ENCODE data around the gene BRIP1.

BRIP1 gene

GRCh38 chr17:61766520-61766919 is 96.8 kb downstream of the BRIP1 start:
- ATAC-seq = no peak
- TF ChIP-seq TOX (CRISPR knock-in tag; IDR thresholded peaks at IDR 0.05; ENCODE audit: borderline replicate concordance) (no peak), ZFP30 (CRISPR knock-in tag; IDR thresholded peaks at IDR 0.05) (no peak), ZC3H10 (CRISPR knock-in tag; IDR thresholded peaks at IDR 0.05) (no peak), RARB (CRISPR knock-in tag; IDR thresholded peaks at IDR 0.05) (no peak), ISL1 (CRISPR knock-in tag; IDR thresholded peaks at IDR 0.05) (no peak), ESRRG (CRISPR knock-in tag; IDR thresholded peaks at IDR 0.05) (no peak), GLIS3 (CRISPR knock-in tag; IDR thresholded peaks at IDR 0.05) (no peak), ZFP3 (CRISPR knock-in tag; IDR thresholded peaks at IDR 0.05) (no peak), BACH2 (CRISPR knock-in tag; IDR thresholded peaks at IDR 0.05; ENCODE audit: borderline replicate concordance) (no peak), ZNF8 (CRISPR knock-in tag; IDR thresholded peaks at IDR 0.05) (no peak)

- ATAC-seq = no peak
- TF ChIP-seq ZNF70 (CRISPR knock-in tag; IDR thresholded peaks at IDR 0.05) (no peak), ZNF565 (CRISPR knock-in tag; conservative IDR thresholded peaks at IDR 0.05; ENCODE audit: low read depth) (no peak), ISL1 (CRISPR knock-in tag; IDR thresholded peaks at IDR 0.05) (no peak), ZFP30 (CRISPR knock-in tag; IDR thresholded peaks at IDR 0.05) (no peak), TOX (CRISPR knock-in tag; IDR thresholded peaks at IDR 0.05; ENCODE audit: borderline replicate concordance) (no peak), ESRRG (CRISPR knock-in tag; IDR thresholded peaks at IDR 0.05) (no peak), OSR1 (CRISPR knock-in tag; IDR thresholded peaks at IDR 0.05) (no peak), POU6F1 (CRISPR knock-in tag; IDR thresholded peaks at IDR 0.05; ENCODE audit: borderline replicate concordance, low read depth) (no peak), GLIS3 (CRISPR knock-in tag; IDR thresholded peaks at IDR 0.05) (no peak), TCF4 (CRISPR knock-in tag; IDR thresholded peaks at IDR 0.05; ENCODE audit: borderline replicate concordance) (no peak), CSRNP3 (CRISPR knock-in tag; IDR thresholded peaks at IDR 0.05) (no peak), RARB (CRISPR knock-in tag; IDR thresholded peaks at IDR 0.05) (no peak), ZNF8 (CRISPR knock-in tag; IDR thresholded peaks at IDR 0.05) (no peak), ARNTL (CRISPR knock-in tag; IDR thresholded peaks at IDR 0.05; ENCODE audit: borderline replicate concordance, low read depth) (no peak)
- TF ChIP-seq, protein P1, sequence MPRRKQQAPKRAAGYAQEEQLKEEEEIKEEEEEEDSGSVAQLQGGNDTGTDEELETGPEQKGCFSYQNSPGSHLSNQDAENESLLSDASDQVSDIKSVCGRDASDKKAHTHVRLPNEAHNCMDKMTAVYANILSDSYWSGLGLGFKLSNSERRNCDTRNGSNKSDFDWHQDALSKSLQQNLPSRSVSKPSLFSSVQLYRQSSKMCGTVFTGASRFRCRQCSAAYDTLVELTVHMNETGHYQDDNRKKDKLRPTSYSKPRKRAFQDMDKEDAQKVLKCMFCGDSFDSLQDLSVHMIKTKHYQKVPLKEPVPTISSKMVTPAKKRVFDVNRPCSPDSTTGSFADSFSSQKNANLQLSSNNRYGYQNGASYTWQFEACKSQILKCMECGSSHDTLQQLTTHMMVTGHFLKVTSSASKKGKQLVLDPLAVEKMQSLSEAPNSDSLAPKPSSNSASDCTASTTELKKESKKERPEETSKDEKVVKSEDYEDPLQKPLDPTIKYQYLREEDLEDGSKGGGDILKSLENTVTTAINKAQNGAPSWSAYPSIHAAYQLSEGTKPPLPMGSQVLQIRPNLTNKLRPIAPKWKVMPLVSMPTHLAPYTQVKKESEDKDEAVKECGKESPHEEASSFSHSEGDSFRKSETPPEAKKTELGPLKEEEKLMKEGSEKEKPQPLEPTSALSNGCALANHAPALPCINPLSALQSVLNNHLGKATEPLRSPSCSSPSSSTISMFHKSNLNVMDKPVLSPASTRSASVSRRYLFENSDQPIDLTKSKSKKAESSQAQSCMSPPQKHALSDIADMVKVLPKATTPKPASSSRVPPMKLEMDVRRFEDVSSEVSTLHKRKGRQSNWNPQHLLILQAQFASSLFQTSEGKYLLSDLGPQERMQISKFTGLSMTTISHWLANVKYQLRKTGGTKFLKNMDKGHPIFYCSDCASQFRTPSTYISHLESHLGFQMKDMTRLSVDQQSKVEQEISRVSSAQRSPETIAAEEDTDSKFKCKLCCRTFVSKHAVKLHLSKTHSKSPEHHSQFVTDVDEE (CRISPR knock-in tag; IDR thresholded peaks at IDR 0.05) = no peak
Observed at GRCh38 chr17:61764846-61765245, 98.5 kb downstream of the BRIP1 start.

- no peak for ATAC-seq
- TF ChIP-seq GLIS3 (CRISPR knock-in tag; IDR thresholded peaks at IDR 0.05) (no peak), ZNF565 (CRISPR knock-in tag; conservative IDR thresholded peaks at IDR 0.05; ENCODE audit: low read depth) (no peak), RARB (CRISPR knock-in tag; IDR thresholded peaks at IDR 0.05) (no peak), CSDC2 (CRISPR knock-in tag; IDR thresholded peaks at IDR 0.05) (no peak), POU6F1 (CRISPR knock-in tag; IDR thresholded peaks at IDR 0.05; ENCODE audit: borderline replicate concordance, low read depth) (no peak), BACH2 (CRISPR knock-in tag; IDR thresholded peaks at IDR 0.05; ENCODE audit: borderline replicate concordance) (no peak), ZNF8 (CRISPR knock-in tag; IDR thresholded peaks at IDR 0.05) (no peak)
Observed at GRCh38 chr17:61761827-61762226, 101.5 kb downstream of the BRIP1 start.

GRCh38 chr17:61759362-61759761 is 104.0 kb downstream of the BRIP1 start:
- TF ChIP-seq TCF4 (CRISPR knock-in tag; IDR thresholded peaks at IDR 0.05; ENCODE audit: borderline replicate concordance) = no peak
- TF ChIP-seq ARNTL (CRISPR knock-in tag; IDR thresholded peaks at IDR 0.05; ENCODE audit: borderline replicate concordance, low read depth) = no peak
- no peak for TF ChIP-seq GLIS3 (CRISPR knock-in tag; IDR thresholded peaks at IDR 0.05)
- no peak for TF ChIP-seq ZC3H10 (CRISPR knock-in tag; IDR thresholded peaks at IDR 0.05)
- no peak for TF ChIP-seq ZNF70 (CRISPR knock-in tag; IDR thresholded peaks at IDR 0.05)
- TF ChIP-seq CSRNP3 (CRISPR knock-in tag; IDR thresholded peaks at IDR 0.05) = no peak
- TF ChIP-seq TOX (CRISPR knock-in tag; IDR thresholded peaks at IDR 0.05; ENCODE audit: borderline replicate concordance) = no peak
- TF ChIP-seq RARB (CRISPR knock-in tag; IDR thresholded peaks at IDR 0.05) = no peak
- TF ChIP-seq PPARA (CRISPR knock-in tag; IDR thresholded peaks at IDR 0.05; ENCODE audit: borderline replicate concordance) = no peak
- no peak for TF ChIP-seq ZFP30 (CRISPR knock-in tag; IDR thresholded peaks at IDR 0.05)
- TF ChIP-seq, protein P2, sequence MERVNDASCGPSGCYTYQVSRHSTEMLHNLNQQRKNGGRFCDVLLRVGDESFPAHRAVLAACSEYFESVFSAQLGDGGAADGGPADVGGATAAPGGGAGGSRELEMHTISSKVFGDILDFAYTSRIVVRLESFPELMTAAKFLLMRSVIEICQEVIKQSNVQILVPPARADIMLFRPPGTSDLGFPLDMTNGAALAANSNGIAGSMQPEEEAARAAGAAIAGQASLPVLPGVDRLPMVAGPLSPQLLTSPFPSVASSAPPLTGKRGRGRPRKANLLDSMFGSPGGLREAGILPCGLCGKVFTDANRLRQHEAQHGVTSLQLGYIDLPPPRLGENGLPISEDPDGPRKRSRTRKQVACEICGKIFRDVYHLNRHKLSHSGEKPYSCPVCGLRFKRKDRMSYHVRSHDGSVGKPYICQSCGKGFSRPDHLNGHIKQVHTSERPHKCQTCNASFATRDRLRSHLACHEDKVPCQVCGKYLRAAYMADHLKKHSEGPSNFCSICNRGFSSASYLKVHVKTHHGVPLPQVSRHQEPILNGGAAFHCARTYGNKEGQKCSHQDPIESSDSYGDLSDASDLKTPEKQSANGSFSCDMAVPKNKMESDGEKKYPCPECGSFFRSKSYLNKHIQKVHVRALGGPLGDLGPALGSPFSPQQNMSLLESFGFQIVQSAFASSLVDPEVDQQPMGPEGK (CRISPR knock-in tag; IDR thresholded peaks at IDR 0.05; ENCODE audit: borderline replicate concordance) = no peak
- TF ChIP-seq CSDC2 (CRISPR knock-in tag; IDR thresholded peaks at IDR 0.05) = no peak
- TF ChIP-seq ZNF8 (CRISPR knock-in tag; IDR thresholded peaks at IDR 0.05) = no peak
- TF ChIP-seq ISL1 (CRISPR knock-in tag; IDR thresholded peaks at IDR 0.05) = no peak
- ATAC-seq = no peak

Measured in SK-N-SH treated with all-trans-retinoic acid at 6 μM for 48 hours (cell line).